ENCODE results near the gene LRRC4C. TPM values are rescaled to one million over a fixed set of nuclear protein-coding genes. Genes with fewer than 3 reads are reported as not detected.

Gene LRRC4C
- polyA plus RNA-seq (2013, experiment 1 of 2; ENCODE audit: insufficient read length), result 1.0 TPM
- 0.40 TPM for polyA plus RNA-seq (2013, experiment 2 of 2; ENCODE audit: insufficient read length)

DNA sequence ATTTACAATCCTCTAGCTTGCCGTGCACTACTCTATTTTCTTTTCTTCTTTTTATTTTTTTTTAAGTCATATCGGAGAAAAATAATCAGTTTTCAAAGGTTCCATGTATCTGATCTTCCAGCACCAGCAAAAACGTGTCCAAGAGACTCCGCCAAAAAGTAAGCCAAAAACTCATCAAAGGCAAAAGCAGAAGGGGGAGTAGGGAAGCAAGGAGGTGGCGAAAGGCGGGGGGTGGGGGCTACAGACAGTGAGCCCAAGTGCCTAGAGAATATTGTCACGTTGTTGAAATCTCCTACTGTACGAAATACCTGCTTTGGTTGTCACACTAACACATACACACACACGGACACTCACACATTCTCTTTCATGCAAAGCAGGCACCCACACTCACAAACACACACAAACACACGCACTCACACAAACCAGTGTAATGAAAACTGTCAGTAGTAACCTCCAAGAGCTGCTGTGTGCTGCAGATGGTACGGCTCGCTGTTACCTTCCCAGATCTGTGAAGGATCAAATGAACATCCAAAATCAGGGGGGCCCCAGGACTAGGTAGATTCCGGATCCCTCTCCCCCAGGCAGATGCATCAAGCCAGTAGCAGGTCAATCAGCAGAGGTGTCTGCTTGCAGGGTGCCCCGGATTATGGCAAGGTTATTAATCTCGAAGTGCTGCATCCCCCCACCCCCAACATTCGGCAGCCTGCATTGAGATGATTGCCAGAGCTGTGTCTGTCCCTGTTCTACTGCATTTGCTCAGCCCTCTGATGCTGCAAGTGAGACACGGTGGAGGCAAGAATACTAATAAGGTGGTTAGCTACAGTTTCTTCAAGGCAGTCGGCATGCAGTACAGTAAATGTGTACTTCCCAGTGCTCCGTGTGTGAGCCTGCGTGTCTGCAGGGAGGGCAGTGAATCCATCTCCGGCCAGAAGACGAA lies at the start of gene LRRC4C:
TSS of gene LRRC4C (minus strand) at position 188 of the 937 bp plus-strand sequence.
- no peak for DNase-seq

DNA sequence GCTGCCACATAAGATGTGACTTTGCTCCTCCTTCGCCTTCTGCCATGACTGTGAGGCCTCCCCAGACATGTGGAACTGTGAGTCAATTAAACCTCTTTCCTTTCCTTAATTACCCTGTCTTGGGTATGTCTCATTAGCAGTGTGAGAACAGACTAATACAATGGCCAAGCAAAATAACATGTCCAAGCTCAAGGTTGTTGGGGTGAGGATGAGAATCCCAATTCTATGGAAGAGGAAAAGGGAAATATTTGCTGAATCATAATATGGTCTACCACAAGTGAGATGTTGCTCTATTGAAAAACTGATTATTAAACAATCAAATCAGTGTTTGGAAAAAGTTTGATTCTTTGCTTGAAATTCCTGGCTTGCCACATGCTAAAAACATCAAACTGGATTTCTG lies 48.7 kb upstream of the LRRC4C start:
- DNase-seq, result no peak

DNA sequence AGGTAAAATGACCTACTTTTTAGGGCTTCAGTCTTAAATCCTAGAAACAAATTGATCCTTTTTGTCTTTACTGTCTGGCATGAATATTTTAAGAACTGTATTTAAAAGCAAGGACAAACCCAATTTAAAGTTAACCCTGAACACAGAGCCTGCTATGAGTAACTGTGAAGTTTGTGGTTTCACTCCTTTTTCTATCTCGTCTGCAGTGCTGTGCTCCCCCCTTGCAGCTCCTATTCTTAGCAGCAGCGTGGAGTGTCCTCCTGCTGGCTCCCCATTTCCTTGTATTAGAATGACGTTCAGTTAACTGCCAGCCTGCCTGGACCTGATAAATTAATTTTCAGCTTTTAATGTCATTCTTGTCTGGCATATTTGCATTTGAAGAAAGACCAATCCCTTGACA lies 40.0 kb upstream of the LRRC4C start:
- no peak for DNase-seq

DNA sequence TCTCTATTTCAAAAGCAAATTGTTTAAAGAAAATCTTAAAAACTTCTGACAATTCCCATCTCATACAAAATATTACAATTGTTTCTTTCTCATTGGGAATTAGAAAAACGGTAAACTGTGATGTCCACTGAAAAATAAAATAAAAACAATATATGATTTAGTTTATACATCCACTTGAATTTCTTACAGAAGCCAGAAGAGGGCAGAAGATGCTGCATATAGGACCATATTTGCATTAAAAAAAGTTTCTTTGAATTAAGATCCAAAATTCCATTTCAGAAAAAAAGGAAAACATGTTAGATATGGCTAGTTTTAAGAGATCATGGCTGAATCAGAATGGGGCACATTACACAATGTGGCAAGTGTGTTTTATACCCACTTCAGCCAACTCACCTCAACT lies 39.3 kb upstream of the LRRC4C start:
- DNase-seq, result peak; percentile 29

DNA sequence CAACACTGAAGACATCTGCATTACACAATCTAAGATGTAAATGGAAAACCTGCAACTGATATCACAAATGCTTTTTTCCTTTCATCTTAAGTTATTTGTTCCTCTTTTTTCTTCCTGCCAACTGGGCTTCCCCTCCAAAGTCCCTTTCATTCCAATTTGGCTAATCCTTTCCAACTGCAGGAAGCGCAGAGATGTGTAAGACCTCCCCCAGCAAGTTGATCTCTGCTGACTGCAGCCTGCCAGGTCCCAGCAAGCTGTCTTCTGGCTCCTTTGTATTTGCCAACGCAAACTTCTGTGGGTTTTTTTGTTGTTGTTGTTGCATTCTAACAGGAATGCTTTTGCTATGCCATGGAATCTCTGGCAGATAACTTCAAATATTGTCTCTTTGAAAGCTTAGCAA lies 38.5 kb upstream of the LRRC4C start:
- DNase-seq, result no peak

DNA sequence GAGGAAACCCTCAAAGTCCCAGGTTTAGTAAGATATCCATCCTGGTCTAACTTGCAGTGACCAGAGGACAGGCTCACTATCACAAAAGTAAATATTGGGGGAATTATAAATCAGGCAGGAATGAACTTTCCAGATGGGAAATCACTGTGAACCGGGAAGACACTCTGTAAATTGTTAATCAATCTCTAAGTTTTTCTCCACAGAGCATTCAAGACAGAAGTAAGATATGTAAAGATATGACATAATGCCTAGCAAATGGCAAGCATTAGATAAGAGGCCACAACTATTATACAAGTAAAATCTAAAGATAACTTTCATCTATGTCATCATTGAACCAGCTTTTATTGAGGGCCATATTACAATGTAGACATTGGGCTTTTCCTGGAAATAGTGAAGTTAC lies 35.3 kb upstream of the LRRC4C start:
- peak; percentile 41 for DNase-seq

DNA sequence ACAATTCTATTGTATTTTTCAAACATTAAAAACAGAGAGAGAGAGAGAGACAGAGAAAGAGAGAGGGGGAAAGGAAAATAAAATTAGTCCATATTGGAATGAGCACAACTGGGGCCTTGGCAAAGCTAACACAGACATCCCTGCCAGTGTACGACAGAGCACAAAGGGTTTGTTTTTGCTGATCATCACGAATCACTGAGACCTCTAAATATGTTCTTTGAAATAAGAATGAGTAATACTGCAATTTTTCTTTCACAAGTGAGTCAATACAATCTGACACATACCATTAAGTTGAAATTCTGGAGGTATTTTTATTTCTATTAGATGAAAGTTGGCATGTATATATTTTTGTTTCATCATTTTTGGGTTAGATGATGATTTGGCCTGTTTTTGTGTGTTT lies 27.0 kb upstream of the LRRC4C start:
- DNase-seq, result peak; percentile 54

DNA sequence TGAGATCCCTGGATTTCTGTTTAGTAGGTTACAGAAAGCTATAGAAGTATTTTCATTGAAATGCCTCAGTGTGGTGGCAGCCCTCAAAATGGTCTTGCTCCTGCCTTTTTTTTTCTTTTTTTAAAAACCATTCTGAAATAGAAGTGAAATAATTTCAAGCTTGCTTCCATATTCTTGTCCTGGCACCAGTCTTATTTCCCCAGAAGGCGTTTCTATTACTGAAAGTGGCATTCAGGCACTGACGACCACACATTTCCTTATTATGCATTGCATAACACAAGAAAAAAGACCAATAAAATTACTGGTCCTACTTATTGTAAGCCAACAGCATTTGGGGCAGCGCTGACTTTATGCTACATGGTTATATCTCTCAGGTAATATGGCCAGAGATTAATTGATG lies 24.5 kb upstream of the LRRC4C start:
- no peak for DNase-seq

DNA sequence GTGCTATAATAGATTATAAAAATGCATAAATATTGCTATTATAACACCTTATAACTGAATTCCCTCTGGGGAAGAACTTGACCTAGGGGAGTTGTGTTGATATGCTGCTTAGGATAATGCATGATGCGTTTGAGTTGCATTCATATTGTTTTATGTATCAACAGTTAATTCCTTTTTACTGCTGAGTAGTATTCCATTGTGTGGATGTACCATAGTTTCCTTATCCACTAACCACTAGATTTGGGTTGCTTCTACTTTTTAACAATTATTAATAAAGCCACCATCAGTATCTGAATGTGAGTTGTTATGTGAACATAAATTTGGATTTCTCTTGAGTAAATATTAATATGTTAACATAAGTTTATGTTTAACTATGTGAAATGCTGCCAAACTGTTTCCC lies 19.7 kb upstream of the LRRC4C start:
- DNase-seq, result no peak

DNA sequence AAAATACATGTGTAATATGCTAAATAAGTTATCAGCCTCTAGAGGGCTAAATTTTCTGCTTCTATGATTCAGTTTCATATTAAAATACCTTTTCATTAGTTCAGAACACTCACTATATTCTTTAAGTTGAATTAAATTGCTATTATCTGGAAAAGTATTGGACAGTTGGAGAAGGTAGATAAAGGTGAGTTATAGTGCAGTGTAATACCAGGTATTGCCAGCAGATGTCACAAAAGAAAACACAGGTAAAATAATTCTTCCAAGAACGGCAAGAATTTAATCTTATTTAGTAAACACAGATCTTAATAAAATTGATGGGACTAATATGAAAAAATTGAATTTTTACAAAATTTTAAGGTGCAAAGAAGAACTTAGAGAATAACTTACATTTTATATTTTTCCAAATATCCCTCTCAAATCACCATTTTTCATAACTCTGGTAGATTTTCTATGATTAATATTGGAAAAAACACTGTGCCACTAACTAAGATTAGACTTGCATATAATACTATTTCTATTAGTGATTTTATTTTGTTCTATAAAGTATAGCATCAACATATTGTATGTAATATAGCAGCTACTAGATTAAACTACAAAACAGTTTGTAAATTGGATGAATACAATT lies 1.7 kb upstream of the LRRC4C start:
- DNase-seq, result no peak

DNA sequence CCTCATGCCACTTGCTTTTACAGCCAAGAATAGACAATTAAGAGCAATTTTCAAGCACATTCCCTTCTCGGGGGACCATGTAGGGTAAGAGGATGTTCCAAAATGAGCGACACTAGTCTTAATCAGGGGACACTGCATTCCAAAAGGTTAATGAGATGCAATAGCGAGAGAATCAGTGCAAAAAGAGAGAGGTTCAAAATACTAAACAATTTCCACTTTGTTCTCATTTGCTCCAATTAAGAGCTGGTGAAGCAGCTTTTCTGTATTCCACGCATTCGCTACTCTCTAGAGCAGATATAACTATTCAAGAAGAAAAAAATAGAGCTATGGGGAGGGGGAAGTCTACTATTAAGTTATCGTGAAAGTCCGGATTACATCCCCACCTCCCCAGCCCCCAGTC lies 811 bp downstream of the LRRC4C start:
- DNase-seq, result no peak

DNA sequence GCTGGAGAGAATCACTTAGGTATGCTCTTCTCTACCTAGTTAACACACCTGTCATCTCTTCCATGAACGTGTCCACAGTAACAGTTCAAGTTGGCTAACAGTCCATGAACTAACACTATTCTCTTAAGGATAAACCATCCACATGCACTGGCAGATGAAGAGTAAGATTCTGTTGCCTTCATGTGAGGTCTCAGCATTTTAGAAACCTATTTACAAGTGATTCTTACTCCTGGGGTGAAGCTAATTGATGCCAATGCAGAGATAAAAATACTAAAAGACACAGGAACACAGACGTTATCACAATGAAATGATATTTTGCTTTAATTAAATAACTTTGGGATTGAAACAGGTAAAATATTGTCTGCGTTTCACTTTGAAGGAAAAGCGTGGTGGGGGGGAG lies 1.3 kb downstream of the LRRC4C start:
- DNase-seq, result no peak

DNA sequence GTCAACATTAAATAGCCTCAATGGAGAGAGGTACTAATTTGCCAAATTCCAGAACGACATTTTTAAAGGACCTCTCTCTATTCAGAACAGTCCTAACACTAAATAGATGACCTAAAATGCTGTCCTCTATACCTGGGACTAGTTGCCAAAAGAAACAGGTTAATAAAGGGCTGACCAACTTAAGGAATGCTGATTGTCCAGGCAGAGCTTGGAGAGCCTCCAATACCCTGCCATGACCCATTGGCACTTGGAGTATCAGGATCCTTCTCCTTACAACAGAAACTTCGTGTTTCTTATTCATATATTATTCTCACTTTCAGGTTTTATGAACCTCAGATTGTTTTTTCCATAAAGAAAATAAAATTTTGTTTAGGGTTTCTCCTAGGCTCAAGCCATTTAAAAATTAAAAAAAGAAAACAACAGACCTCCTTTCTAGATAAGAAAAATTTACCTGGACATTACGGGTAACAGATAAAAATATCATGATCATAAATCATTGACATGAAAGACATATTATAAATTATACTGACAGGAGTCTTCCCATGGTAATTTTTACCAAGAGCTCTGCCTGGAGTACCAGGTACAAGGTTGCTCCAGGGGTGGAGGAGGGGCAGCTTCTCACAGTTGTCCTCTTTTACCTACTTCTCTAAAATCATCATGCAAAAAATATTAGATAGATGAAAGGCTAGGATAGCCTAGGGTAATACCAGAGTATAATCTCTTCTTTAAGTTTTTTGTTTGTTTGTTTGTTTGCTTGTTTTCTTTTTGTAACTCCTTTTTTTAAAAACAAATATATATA lies 2.0 kb downstream of the LRRC4C start:
- DNase-seq, result no peak

DNA sequence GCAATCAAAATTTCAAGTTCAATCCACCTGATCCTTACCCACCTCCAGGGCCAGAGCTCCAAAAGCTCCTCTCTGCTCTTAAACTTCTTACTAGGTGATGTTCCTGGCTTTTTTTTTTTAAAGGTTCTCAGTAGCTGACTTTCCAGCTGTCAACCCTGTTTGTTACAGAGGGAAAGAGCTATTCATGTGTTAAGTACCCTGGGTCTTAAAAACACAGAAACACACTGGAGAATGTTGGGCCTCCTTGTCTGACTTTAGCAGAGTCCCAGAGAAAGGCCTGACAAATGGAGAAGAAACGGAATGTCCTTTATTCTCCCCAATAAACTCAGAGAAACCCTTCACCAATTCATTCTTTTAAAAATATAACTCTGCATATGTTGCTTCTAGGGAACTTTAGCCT lies 3.2 kb downstream of the LRRC4C start:
- no peak for DNase-seq

DNA sequence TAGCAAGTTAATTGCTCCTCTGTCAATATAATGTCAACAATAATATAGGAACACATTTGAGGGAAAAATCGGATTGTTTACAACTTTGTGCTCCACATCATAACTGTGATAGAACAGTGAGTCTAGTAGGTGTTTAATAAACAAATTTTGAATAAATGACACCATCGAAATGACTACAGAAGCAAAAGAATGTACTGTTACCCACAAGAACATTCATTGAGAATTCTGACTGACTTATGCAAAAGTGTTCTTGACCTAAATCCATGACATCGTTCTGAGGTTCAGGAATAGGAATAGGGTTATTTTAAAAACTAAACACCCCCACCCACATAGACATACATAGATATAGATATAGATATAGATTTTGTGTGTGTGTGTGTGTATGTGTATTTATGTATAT lies 8.4 kb downstream of the LRRC4C start:
- no peak for DNase-seq

DNA sequence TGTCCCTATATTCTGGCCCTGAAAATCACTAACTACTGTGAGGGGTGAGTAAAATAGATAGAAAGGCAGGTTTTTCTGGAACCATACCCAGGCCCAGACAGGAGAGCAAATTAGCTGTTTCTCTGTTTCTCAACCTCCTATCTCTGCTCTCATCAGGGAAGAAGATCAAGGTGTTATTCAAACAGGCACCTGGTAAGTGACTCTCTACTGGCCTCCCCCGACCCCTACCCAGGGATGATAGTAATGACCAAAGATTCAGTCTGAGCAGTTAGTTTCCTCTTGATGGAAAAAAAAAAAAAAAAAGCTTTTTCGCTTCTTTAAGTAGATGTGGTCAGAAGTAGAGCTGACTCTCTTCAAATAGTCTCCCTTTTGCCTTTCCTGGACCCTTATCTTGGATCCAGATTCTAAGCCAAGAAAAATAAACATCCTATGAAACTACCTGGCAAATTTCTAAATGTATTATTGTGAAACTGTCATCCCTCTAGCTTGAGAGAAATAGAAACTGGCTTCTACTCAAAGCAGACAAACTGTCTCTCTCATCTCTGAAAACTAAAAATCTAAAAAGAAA lies 9.9 kb downstream of the LRRC4C start:
- DNase-seq, result no peak

DNA sequence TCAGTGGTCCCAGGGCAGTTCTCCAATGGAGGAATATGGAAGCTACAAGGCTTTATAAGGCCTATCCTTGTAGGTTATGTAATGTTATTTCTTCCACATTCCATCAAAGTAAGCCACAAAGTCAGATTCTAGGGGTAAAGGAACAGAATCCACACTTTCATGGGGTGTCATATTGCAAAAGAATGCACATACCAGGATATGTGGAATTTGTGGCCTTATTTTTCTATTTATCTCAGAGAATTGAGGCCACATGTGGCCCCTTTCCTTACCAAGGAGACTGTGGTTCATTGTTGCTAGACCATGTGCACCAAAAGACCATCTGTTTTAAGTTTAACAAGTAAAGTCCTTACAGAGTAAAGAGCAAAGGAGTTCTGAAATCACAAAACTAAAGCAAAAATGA lies 12.9 kb downstream of the LRRC4C start:
- DNase-seq, result peak; percentile 20

DNA sequence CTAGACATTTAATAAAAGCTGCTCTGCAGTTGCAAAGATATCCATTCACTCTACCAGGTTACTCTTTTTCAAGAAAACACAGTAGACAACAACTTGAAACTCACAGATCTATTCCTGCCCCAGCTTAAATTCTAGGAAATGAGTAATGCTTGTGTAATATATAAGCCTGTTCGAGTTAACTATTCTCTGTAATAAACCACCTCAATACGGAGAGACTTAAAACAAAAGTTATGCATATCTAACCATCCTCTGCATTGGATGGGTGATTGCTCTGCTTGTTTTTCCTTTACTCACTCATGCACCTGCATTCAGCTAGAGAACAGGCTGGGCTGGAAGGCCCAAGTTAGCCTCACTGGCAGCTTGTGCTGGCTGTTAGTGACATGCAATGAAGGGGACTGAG lies 13.3 kb downstream of the LRRC4C start:
- no peak for DNase-seq

DNA sequence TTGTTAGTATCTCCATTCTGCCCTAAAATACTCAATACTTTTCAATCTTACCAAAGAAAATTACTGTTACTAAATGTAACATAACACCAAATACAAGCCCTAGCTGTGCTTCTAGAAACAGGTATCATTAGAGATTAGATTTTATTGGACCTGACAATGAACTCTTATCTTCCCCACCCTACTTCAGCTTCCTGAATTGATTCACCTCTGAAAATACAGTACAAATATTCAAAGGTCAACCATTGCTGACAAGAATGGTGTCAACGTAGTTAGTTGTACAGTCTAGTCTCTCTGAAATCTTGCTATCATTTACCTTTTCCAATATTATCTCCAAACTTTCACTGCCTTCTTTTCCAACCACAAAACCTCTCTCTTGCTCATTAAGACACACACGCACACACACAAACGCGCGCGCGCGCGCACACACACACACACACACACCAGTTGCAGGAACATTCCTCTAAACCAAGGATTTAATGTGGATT lies 22.4 kb downstream of the LRRC4C start:
- no peak for DNase-seq

DNA sequence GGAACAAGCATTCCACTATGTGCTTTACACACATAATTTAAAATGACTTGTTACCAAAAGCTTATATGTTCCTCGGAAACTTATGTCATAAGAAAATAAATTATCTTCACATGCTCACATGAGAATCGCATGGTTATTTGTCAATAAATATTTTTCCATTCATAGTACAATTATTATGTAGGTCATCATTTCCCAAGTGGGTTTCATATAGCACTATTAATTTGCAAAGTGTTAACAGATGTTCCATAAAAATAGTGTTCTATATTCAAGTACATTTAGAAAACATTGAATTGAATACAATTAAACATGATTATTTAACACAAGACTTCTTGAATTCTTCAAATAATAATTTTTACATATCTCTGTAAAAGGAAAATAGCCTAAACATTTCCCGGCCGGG lies 23.9 kb downstream of the LRRC4C start:
- no peak for DNase-seq

DNA sequence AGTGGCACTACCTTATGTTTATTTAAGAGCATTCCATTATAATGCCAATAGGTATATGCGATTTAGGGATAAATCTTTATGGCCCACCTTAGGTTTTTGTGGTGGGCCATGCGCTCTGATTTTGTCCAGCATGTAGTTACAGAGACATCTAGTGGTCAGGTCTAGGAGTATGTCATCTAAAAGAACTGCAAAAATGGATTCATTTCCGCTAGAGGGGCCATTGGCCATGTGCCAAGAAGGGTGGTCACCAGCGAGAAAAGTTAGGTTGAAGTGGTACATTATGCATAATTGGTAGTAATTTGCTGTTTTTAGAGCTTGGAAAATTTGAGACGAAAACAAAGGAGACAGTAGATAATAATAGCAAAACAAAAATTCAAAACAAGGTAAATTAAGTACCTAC lies 27.7 kb downstream of the LRRC4C start:
- no peak for DNase-seq

DNA sequence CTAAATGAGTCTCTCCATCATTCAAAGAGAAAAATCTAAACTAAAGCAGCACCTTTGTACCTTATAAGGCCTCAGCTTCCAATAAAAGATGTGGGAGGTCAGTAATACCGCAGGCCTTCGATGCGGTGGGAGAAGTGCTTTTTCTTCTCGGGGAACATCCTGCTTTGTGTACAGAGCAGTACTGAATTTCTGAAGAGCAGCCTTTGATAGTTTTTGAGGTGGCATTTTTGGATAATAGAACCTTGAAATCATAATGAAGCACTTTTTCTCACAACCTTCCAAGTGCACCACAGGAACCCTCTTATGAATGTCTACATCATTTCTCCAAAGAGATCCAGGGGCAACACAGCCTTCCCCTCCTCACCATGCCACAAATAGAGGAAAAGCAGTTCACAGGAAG lies 39.6 kb downstream of the LRRC4C start:
- no peak for DNase-seq
